Gastroesophageal sphincter (tissue), 4 donors: ENCODE measurements around the gene MAN1A1. TPM values are rescaled to one million over a fixed set of nuclear protein-coding genes. Genes with fewer than 3 reads are reported as not detected.

Source experiments
- ATAC-seq: fragments of 150-250 bp; one replicate; pipeline ENCODE4 v1.9.1; 2016; ENCODE audit warnings: mild to moderate bottlenecking, moderate library complexity
- H3K27ac ChIP-seq, 4 donors: fragments of 200-600 bp; sonication (generic) in 3 of 4; 1 replicate in 3 of 4; 2 replicates in 1 of 4; pipeline ENCODE4 v1.5.1; 2016 to 2019
- H3K27me3 ChIP-seq: fragments of 200-600 bp; sonication (generic); one replicate; pipeline ENCODE4 v1.5.1; 2019
- H3K36me3 ChIP-seq, 2 donors: fragments of 200-600 bp; sonication (generic); one replicate each; pipeline ENCODE4 v1.5.1; 2019; ENCODE audit warnings: control low read depth in 1 of 2
- H3K4me1 ChIP-seq, 3 donors: fragments of 200-600 bp; sonication (generic); 1 replicate in 2 of 3; 2 replicates in 1 of 3; pipeline ENCODE4 v1.5.1; 2016 to 2019; ENCODE audit warnings: control low read depth in 2 of 3
- H3K4me3 ChIP-seq, 2 donors: fragments of 200-600 bp; sonication (generic); one replicate each; pipeline ENCODE4 v1.5.1; 2019; ENCODE audit warnings: mild to moderate bottlenecking in 1 of 2, moderate library complexity in 1 of 2
- H3K9me3 ChIP-seq, 3 donors: fragments of 200-600 bp; sonication (generic); one replicate each; pipeline ENCODE4 v1.5.1; 2017 to 2019; ENCODE audit warnings: control low read depth in 2 of 3
- CTCF ChIP-seq, 4 experiments: fragments of 200-600 bp in 2 of 4; fragments of 450-650 bp in 2 of 4; sonication (generic) in 1 of 4; IDR thresholded peaks; one replicate each; pipeline ENCODE4 v1.5.1; 2017 to 2019; ENCODE audit warnings: antibody characterized with exemption in 4 of 4, mild to moderate bottlenecking in 2 of 4, moderate library complexity in 2 of 4
- EP300 ChIP-seq: sonication (generic); formaldehyde crosslinking; IDR thresholded peaks from one replicate; pipeline ENCODE4 v1.6.1; 2017; ENCODE audit warnings: antibody characterized with exemption, mild to moderate bottlenecking
- POLR2A ChIP-seq, 2 donors: fragments of 450-650 bp; IDR thresholded peaks; one replicate each; pipeline ENCODE4 v1.6.1; 2017; ENCODE audit warnings: antibody characterized with exemption in 2 of 2, mild to moderate bottlenecking in 2 of 2, moderate library complexity in 1 of 2
- POLR2AphosphoS5 ChIP-seq: sonication (generic); formaldehyde crosslinking; IDR thresholded peaks from one replicate; pipeline ENCODE4 v1.6.1; 2017; ENCODE audit warnings: antibody characterized with exemption
- WGBS, 2 donors: methylation state at CpG; one replicate each; pipeline ENCODE4 v1.1.5; 2018; ENCODE audit warnings: low coverage in 1 of 2; 5-methylcytosine and 5-hydroxymethylcytosine counted together
- total RNA-seq, 4 donors: library from RNA; depleted of rRNA; stranded (reverse); fragments of >200 nt; gene quantifications; one replicate each; pipeline ENCODE4 v1.1.0, GENCODE V29; 2016

The MAN1A1 gene
- total RNA-seq, 4 donors from 2014 or later, result 73.3 to 177 (median 110) TPM

DNA sequence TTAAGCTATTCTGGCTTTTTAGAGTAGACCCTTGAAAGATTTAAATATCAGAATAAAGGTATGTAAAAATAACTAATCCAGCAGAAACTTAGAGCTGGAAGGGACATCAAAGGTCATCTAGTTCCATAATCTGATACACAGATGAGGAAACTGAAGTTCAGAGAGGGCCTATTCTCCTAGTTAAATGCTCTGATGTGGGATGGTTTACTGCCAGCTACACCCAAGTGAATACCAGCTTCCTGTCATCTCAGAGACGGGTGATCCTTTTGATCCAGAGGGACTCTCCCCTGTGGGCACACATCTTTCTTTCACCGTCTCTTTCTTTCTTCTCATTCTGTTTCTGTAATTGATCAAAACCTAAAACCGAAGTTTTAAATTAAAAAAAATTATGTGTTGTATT is 94.1 kb downstream of the MAN1A1 start:
- no peak overlapping the region for H3K4me3 ChIP-seq
- no peaks in the 10 kb centered on the region for H3K36me3 ChIP-seq
- H3K4me1 ChIP-seq, result no peaks in the 10 kb centered on the region
- no peaks in the 10 kb centered on the region for H3K27me3 ChIP-seq
- H3K9me3 ChIP-seq, result no peaks in the 10 kb centered on the region
- no peak for ATAC-seq
- no peak overlapping the region for H3K27ac ChIP-seq
- TF ChIP-seq CTCF (IDR thresholded peaks at IDR 0.05) (no peak), POLR2A (IDR thresholded peaks at IDR 0.05) (no peak), POLR2AphosphoS5 (no peak), EP300 (no peak)
- WGBS, 2 donors, result 90 to 97% methylated on average over 2 to 3 of the region's 3 CpGs

DNA sequence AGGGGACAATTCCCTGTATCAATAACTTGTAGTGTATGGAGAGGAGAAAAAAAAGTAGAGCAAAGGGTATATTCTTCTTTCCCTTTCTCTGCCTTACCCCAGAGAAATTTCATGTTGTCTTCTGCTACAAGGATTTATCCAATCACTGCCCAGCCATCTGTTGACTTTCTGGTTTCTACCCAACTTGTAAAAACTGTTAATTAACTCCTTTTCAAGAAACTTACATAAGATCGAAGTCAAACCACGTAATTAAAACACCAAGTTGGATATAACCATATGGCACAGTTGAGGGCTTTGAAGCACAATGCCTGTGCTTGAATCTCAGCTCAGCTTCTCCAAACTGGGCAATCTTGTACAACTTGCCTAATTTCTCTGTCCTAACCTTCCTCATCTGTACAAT is 99.5 kb downstream of the MAN1A1 start:
- H3K27me3 ChIP-seq, result no peaks in the 10 kb centered on the region
- H3K27ac ChIP-seq, result no peak overlapping the region
- H3K9me3 ChIP-seq, result no peaks in the 10 kb centered on the region
- TF ChIP-seq POLR2A (IDR thresholded peaks at IDR 0.05) (no peak), POLR2AphosphoS5 (no peak), EP300 (no peak), CTCF (IDR thresholded peaks at IDR 0.05) (no peak)
- peaks cover 0 to 6% (median 0%) of the 10 kb centered on the region in 3 donors for H3K4me1 ChIP-seq
- 88 to 95% methylated on average over 2 of the region's 2 CpGs for WGBS, 2 donors
- ATAC-seq, result no peak
- H3K4me3 ChIP-seq, result no peak overlapping the region
- H3K36me3 ChIP-seq, result peaks cover 0 to 21% of the 10 kb centered on the region in 2 donors

DNA sequence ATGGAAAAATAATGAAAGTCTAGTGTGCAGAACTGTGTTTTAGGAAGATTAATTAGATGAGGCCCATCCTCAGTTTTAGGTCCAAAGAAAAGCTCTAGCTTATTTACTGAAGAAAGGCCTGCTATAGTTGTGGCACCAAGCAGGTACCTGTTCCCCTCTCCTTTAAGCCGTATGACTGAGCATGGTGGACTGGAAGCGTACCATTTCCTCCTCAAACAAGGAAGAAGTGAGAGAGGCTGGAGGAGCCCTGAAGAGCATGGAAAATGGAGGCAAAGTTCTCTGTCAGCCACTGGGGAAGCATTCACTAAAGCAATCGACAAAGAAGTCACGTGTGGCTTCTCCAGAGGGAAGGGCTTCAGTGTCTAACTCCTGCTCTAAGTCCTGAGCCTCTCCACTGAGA is 100.2 kb downstream of the MAN1A1 start:
- no peak overlapping the region for H3K4me3 ChIP-seq
- H3K9me3 ChIP-seq, result no peaks in the 10 kb centered on the region
- H3K27me3 ChIP-seq, result no peaks in the 10 kb centered on the region
- no peak for TF ChIP-seq CTCF (IDR thresholded peaks at IDR 0.05)
- no peak for TF ChIP-seq POLR2A (IDR thresholded peaks at IDR 0.05)
- TF ChIP-seq POLR2AphosphoS5, result no peak
- no peak overlapping the region for H3K27ac ChIP-seq
- H3K4me1 ChIP-seq, result peaks cover 0 to 8% (median 0%) of the 10 kb centered on the region in 3 donors
- WGBS, 2 donors, result 93 to 97% methylated on average over 3 to 4 of the region's 4 CpGs
- ATAC-seq, result no peak
- H3K36me3 ChIP-seq, result peaks cover 0 to 21% of the 10 kb centered on the region in 2 donors

DNA sequence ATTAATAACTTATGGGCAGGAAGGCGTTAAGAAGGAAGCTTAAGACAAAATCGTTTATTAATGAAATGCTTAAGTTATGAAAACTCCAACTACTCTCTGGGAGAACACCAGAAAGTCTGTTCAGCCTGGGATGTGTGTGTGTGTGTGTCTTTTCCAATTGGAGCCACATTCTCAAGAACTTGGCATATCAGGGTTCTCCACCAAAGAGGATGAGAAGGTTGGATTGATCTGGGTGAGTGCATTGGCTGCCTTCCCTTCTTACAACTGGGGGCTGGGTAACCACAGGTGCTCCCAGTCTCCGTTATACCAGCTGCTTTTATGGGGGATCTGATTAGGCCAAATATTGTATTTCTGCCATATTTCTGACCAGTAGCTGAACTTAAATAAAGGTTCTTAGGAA is 102.1 kb downstream of the MAN1A1 start:
- H3K27me3 ChIP-seq, result no peaks in the 10 kb centered on the region
- no peaks in the 10 kb centered on the region for H3K9me3 ChIP-seq
- H3K27ac ChIP-seq, result no peak overlapping the region
- H3K4me3 ChIP-seq, result no peak overlapping the region
- peaks cover 0 to 21% of the 10 kb centered on the region in 2 donors for H3K36me3 ChIP-seq
- WGBS, 2 donors, result 75 to 82% methylated on average over 2 to 3 of the region's 3 CpGs
- no peak for TF ChIP-seq EP300
- TF ChIP-seq POLR2A (IDR thresholded peaks at IDR 0.05), result no peak
- TF ChIP-seq POLR2AphosphoS5, result no peak
- no peak for TF ChIP-seq CTCF (IDR thresholded peaks at IDR 0.05)
- H3K4me1 ChIP-seq, result peaks cover 0 to 8% (median 0%) of the 10 kb centered on the region in 3 donors
- no peak for ATAC-seq

DNA sequence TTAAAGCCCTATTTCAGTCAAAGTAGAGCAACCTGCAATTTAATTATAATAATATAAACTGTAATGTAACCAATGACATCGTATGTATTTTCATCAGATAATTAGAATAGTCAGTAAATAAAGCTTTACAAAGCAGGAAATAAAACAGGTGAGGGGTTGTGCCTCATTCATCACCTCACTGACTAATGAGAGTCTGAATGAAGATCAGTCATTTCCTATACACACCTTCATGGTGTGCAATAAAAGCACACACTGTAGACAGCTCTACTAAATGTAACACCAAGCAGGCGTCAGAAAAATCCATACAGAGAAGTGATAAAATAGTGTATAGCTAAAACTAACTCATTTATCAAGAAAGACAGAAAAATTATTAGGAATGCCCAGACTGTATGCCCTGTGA is 105.9 kb downstream of the MAN1A1 start:
- H3K36me3 ChIP-seq, result peaks cover 0 to 21% of the 10 kb centered on the region in 2 donors
- H3K27ac ChIP-seq, result no peak overlapping the region
- H3K4me1 ChIP-seq, result peaks cover 9 to 22% (median 10%) of the 10 kb centered on the region in 3 donors
- TF ChIP-seq EP300, result no peak
- no peak for TF ChIP-seq POLR2A (IDR thresholded peaks at IDR 0.05)
- no peak for TF ChIP-seq CTCF (IDR thresholded peaks at IDR 0.05)
- TF ChIP-seq POLR2AphosphoS5, result no peak
- 90 to 95% methylated on average over 2 of the region's 2 CpGs for WGBS, 2 donors
- H3K9me3 ChIP-seq, result no peaks in the 10 kb centered on the region
- no peaks in the 10 kb centered on the region for H3K27me3 ChIP-seq
- no peak overlapping the region for H3K4me3 ChIP-seq
- no peak for ATAC-seq
